Mesothelial cell of epicardium (in vitro differentiated cells): ENCODE results near the gene DBNL. TPM values are rescaled to one million over a fixed set of nuclear protein-coding genes. Genes with fewer than 3 reads are reported as not detected.

Source experiments
- DNase-seq, 2 experiments: peaks; one replicate each; pipeline ENCODE4 v3.0.0; 2021; ENCODE audit warnings: low spot score in 2 of 2; ENCODE audit not compliant: unreplicated experiment in 2 of 2
- H3K27ac Mint-ChIP-seq: 2 replicates; pipeline ENCODE4 v1.8.0; 2021; ENCODE audit warnings: mixed read lengths
- H3K27me3 Mint-ChIP-seq: 2 replicates; pipeline ENCODE4 v1.8.0; 2021; ENCODE audit warnings: low read depth, mixed read lengths
- H3K36me3 Mint-ChIP-seq: 2 replicates; pipeline ENCODE4 v1.8.0; 2021; ENCODE audit warnings: mixed read lengths
- H3K4me1 Mint-ChIP-seq: 2 replicates; pipeline ENCODE4 v1.8.0; 2021; ENCODE audit warnings: mixed read lengths
- H3K4me3 Mint-ChIP-seq: 2 replicates; pipeline ENCODE4 v1.8.0; 2021; ENCODE audit warnings: mild to moderate bottlenecking, moderate library complexity, mixed read lengths
- H3K9me3 Mint-ChIP-seq: 2 replicates; pipeline ENCODE4 v1.8.0; 2021; ENCODE audit warnings: mixed read lengths
- total RNA-seq: library from RNA; stranded (reverse); gene quantifications from 3 replicates; pipeline ENCODE4 v1.2.1, GENCODE V29; 2021
- TF ChIP-seq, protein P1 (sequence below): fragments of 200-600 bp; sonication (generic); IDR thresholded peaks from one replicate; pipeline ENCODE4 v1.5.0; 2021; ENCODE audit warnings: antibody characterized with exemption; ENCODE audit not compliant: unreplicated experiment

The DBNL gene
- total RNA-seq, 1 donor from 2014 or later, result 70.9 TPM

DNA sequence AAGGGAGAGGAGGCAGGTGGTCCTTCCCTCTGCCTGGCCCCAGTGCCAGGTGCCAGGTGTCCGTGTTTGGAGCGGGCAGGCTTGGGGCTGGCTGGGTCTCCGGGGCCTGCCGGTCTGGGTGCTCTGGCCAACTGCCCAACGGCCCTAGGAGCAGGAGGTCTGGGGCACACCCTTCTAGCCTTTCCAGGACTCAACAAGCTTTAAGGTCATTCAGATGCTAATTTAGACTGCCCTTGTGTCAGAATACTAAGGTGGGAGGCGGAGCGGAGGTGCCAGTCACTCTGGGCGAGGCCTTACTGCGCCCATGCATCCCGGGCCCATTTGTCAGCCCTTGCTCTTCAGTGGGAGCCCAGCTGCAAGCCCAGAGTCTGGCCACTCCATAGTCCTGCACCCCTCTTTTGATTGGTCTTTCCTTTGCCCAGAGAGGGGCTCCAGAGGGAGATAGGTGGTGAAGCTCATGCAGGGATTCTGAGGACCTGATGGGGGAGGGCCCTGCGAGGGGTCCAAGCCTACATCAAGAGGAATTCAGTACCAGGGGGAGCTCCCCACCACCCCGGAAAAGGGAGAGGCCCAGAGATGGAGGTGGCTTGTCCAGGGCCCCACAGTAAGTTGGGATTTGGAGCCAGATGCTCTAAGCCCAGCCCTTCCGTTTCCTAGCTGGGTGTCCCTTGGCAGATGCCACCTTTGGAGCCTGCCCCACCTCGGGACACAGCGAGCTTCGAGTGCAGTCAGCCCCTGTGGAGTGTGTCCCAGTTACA is 19.6 kb downstream of the DBNL start:
- no peak overlapping the region for H3K27ac Mint-ChIP-seq
- H3K4me3 Mint-ChIP-seq, result no peak overlapping the region

DNA sequence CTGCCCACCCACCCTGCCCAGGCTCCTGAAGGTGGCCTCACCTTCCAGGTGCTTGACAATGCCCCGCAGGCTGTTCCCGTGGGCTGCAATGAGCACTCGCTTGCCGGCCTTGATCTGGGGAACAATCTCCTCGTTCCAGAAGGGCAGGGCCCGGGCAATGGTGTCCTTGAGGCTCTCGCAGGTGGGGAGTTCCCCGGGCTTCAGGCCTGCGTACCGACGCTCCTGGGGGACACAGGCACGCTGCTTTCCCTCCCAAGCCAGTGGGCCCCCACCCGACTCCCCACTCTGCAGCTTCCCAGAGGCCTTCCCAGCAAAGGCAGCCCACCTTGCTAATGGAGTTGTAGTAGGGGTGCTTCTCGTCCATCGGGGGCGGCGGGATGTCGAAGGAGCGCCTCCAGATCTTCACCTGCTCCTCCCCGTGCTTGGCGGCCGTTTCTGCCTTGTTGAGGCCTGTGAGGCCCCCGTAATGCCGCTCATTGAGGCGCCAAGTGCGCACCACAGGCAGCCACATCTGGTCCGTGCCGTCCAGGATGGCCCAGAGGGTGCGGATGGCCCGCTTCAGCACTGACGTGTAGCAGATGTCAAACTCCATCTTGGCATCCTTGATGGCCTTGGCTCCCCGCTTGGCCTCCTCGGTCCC is 20.4 kb downstream of the DBNL start:
- no peak for DNase-seq
- Mint-ChIP-seq H3K9me3 (no peaks in the 10 kb centered on the region), H3K4me3 (no peak overlapping the region), H3K4me1 (peaks cover 13% of the 10 kb centered on the region), H3K27ac (no peak overlapping the region), H3K27me3 (peaks cover 9% of the 10 kb centered on the region), H3K36me3 (peaks cover 1% of the 10 kb centered on the region)
- TF ChIP-seq, protein P1, sequence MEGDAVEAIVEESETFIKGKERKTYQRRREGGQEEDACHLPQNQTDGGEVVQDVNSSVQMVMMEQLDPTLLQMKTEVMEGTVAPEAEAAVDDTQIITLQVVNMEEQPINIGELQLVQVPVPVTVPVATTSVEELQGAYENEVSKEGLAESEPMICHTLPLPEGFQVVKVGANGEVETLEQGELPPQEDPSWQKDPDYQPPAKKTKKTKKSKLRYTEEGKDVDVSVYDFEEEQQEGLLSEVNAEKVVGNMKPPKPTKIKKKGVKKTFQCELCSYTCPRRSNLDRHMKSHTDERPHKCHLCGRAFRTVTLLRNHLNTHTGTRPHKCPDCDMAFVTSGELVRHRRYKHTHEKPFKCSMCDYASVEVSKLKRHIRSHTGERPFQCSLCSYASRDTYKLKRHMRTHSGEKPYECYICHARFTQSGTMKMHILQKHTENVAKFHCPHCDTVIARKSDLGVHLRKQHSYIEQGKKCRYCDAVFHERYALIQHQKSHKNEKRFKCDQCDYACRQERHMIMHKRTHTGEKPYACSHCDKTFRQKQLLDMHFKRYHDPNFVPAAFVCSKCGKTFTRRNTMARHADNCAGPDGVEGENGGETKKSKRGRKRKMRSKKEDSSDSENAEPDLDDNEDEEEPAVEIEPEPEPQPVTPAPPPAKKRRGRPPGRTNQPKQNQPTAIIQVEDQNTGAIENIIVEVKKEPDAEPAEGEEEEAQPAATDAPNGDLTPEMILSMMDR, result no peak

More for the DNA sequence above, 19.6 kb downstream of the DBNL start:
- peaks cover 9% of the 10 kb centered on the region for H3K27me3 Mint-ChIP-seq
- TF ChIP-seq, protein P1, result no peak
- H3K36me3 Mint-ChIP-seq, result peaks cover 2% of the 10 kb centered on the region
- peaks cover 13% of the 10 kb centered on the region for H3K4me1 Mint-ChIP-seq
- DNase-seq, result no peak
- no peaks in the 10 kb centered on the region for H3K9me3 Mint-ChIP-seq

DNA sequence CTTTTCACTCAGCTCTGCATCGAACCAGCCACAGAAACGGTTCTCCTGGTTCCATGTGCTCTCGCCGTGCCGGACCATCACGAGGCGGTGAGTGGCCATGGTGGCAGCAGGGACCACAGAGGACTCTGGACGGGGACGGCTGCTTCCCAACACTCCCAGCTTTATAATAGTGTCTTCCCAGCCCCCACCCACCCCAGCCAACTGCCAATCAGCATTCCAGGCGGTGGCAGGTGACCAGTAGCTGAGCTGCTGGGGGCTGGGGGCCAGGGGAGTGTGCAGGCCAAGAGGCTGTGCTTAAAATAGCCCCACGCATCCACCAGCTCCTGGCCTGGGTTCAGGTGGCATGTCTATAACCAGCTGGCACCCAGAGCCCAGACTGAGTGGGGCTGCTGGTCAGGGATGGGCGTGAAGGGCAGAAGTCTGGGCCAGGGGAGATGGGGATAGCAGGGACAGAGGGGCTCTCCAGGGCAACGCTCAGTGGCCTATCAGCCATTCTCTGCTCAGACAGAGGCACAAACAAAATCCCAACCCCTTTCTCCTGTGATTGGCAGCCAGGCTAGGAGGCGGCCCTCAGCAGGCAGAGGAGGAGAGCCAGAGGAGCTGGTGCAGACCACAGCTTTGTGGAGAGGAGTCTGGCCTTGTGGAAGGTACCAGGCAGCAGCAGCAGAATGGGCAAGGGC is 21.1 kb downstream of the DBNL start, which contains the start of gene PGAM2:
TSS of gene PGAM2 (minus strand) at position 137 of the 680 bp plus-strand sequence. CDS start at position 99, 38 bp downstream.
- H3K27me3 Mint-ChIP-seq, result peaks cover 9% of the 10 kb centered on the region
- H3K27ac Mint-ChIP-seq, result no peak within 1 kb of the TSS
- DNase-seq, result no peak
- H3K9me3 Mint-ChIP-seq, result no peaks in the 10 kb centered on the region
- TF ChIP-seq, protein P1, result no peak
- no peak within 1 kb of the TSS for H3K4me3 Mint-ChIP-seq
- peaks cover 13% of the 10 kb centered on the region for H3K4me1 Mint-ChIP-seq
- no peaks in the 10 kb centered on the region for H3K36me3 Mint-ChIP-seq

DNA sequence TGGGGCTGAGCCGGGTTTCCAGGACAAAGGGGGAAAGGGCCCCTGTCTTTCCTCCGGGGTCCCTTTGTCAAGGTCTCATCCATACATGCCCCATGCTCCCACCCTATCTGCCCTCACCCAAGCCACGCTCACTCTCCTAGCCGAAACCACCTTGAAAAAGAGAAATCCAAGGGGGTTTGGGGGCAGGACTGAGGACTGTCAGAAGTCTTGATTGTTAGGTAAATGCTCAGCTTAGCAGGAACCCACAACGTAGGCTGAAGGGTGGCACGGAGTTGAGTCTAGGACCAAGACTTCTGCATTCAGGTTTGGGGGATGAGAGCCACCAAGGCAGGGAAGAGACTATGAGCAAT is 21.6 kb downstream of the DBNL start:
- Mint-ChIP-seq H3K27ac (no peak overlapping the region), H3K9me3 (no peaks in the 10 kb centered on the region), H3K4me3 (no peak overlapping the region), H3K4me1 (peaks cover 13% of the 10 kb centered on the region), H3K36me3 (no peaks in the 10 kb centered on the region), H3K27me3 (peaks cover 9% of the 10 kb centered on the region)
- TF ChIP-seq, protein P1, result no peak
- no peak for DNase-seq

DNA sequence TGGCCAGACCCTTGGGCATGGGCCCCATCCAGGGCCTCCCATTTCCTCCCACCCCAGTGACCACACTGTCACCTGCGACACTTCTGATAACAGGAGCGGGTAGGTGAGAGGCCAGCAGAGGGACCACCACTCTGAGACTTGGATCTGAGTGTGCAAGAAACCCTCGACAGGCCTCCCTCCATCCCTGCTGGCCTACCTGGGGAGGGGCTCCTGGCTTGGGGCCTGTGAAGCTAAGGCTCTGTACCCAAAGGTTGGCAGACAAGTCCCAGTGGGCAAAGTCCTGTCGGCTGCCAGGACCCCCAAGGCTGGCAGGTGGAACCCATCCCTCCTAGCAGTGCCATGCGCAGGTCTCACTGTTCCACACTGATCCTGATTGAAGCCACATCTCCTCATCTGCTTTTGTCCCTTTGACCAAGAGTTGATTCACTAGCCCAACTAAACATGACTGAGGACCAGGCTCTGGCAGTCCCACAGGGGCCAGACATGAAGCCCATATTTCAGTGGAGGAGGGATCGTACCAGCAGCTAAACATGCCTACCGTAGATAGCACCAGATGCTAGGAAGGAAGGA is 22.1 kb downstream of the DBNL start:
- no peaks in the 10 kb centered on the region for H3K36me3 Mint-ChIP-seq
- TF ChIP-seq, protein P1, result no peak
- H3K4me3 Mint-ChIP-seq, result no peak overlapping the region
- H3K9me3 Mint-ChIP-seq, result no peaks in the 10 kb centered on the region
- H3K4me1 Mint-ChIP-seq, result peaks cover 13% of the 10 kb centered on the region
- no peak for DNase-seq
- H3K27me3 Mint-ChIP-seq, result peaks cover 9% of the 10 kb centered on the region
- H3K27ac Mint-ChIP-seq, result no peak overlapping the region
